Neural progenitor cell (in vitro differentiated cells): ENCODE results near the gene HPSE2. TPM values are rescaled to one million over a fixed set of nuclear protein-coding genes. Genes with fewer than 3 reads are reported as not detected.
A peak's percentile ranks its signal among the peaks of the same experiment; 100 is the strongest.

ENCODE experiments used
- DNase-seq: peaks from one replicate; pipeline ENCODE4 v3.0.0-alpha.2; 2016; ENCODE audit warnings: low spot score
- H2AFZ ChIP-seq: fragments of 200-600 bp; sonication (generic); replicated peaks from 2 replicates; pipeline ENCODE4 v1.6.1; 2016; ENCODE audit warnings: antibody characterized with exemption
- H3F3A ChIP-seq: fragments of 200-600 bp; sonication (generic); 2 replicates; pipeline ENCODE4 v1.6.1; 2016; ENCODE audit warnings: antibody characterized with exemption, low read depth
- H3K27ac ChIP-seq: fragments of 200-600 bp; sonication (generic); 2 replicates; pipeline ENCODE4 v1.5.1; 2016; ENCODE audit warnings: mild to moderate bottlenecking
- H3K27me3 ChIP-seq: fragments of 200-600 bp; sonication (generic); 2 replicates; pipeline ENCODE4 v1.6.1; 2016; ENCODE audit warnings: mild to moderate bottlenecking, moderate library complexity
- H3K36me3 ChIP-seq: fragments of 200-600 bp; sonication (generic); 2 replicates; pipeline ENCODE4 v1.5.1; 2016
- H3K4me1 ChIP-seq: fragments of 200-600 bp; sonication (generic); 2 replicates; pipeline ENCODE4 v1.6.1; 2016; ENCODE audit warnings: mixed run types
- H3K4me2 ChIP-seq: fragments of 200-600 bp; sonication (generic); 2 replicates; pipeline ENCODE4 v1.6.1; 2016
- H3K4me3 ChIP-seq: fragments of 200-600 bp; sonication (generic); 2 replicates; pipeline ENCODE4 v1.5.1; 2016
- H3K79me2 ChIP-seq: fragments of 200-600 bp; sonication (generic); 2 replicates; pipeline ENCODE4 v1.6.1; 2016; ENCODE audit warnings: low read depth
- H3K9ac ChIP-seq: fragments of 200-600 bp; sonication (generic); 2 replicates; pipeline ENCODE4 v1.6.1; 2016
- H3K9me3 ChIP-seq: fragments of 200-600 bp; sonication (generic); 2 replicates; pipeline ENCODE4 v1.5.1; 2016; ENCODE audit warnings: low read depth
- H4K20me1 ChIP-seq: fragments of 200-600 bp; sonication (generic); 2 replicates; pipeline ENCODE4 v1.6.1; 2016; ENCODE audit warnings: low read depth
- H3K27ac Mint-ChIP-seq: 3 replicates; pipeline ENCODE4 v1.8.0; 2021; ENCODE audit warnings: mixed read lengths
- H3K27me3 Mint-ChIP-seq: 2 replicates; pipeline ENCODE4 v1.8.0; 2022; ENCODE audit warnings: low read depth, mild to moderate bottlenecking, inconsistent platforms, moderate library complexity, mixed read lengths; ENCODE audit not compliant: insufficient read depth
- H3K36me3 Mint-ChIP-seq: 3 replicates; pipeline ENCODE4 v1.8.0; 2021; ENCODE audit warnings: mixed read lengths
- H3K4me1 Mint-ChIP-seq: 3 replicates; pipeline ENCODE4 v1.8.0; 2021; ENCODE audit warnings: mixed read lengths
- H3K4me3 Mint-ChIP-seq: 3 replicates; pipeline ENCODE4 v1.8.0; 2021; ENCODE audit warnings: mild to moderate bottlenecking, moderate library complexity, mixed read lengths
- H3K9me3 Mint-ChIP-seq: 3 replicates; pipeline ENCODE4 v1.8.0; 2020; ENCODE audit warnings: mixed read lengths
- EZH2 ChIP-seq: fragments of 200-600 bp; sonication (generic); IDR thresholded peaks from 2 replicates; pipeline ENCODE4 v1.6.1; 2017; ENCODE audit warnings: antibody characterized with exemption, mild to moderate bottlenecking, moderate library complexity
- EZH2phosphoT487 ChIP-seq: fragments of 200-600 bp; sonication (generic); IDR thresholded peaks from 2 replicates; pipeline ENCODE4 v1.6.1; 2017; ENCODE audit warnings: antibody characterized with exemption
- total RNA-seq: library from RNA; depleted of rRNA; stranded (reverse); fragments of >200 nt; gene quantifications from 2 replicates; pipeline ENCODE4 v1.2.3, GENCODE V29; 2015; ENCODE audit warnings: low replicate concordance
- TF ChIP-seq, protein P1 (sequence below): fragments of 200-600 bp; sonication (generic); IDR thresholded peaks from 2 replicates; pipeline ENCODE4 v1.5.1; 2017; ENCODE audit warnings: antibody characterized with exemption, mild to moderate bottlenecking

Gene HPSE2
- total RNA-seq: 3.4 and 4.3 TPM in 2 replicates

DNA sequence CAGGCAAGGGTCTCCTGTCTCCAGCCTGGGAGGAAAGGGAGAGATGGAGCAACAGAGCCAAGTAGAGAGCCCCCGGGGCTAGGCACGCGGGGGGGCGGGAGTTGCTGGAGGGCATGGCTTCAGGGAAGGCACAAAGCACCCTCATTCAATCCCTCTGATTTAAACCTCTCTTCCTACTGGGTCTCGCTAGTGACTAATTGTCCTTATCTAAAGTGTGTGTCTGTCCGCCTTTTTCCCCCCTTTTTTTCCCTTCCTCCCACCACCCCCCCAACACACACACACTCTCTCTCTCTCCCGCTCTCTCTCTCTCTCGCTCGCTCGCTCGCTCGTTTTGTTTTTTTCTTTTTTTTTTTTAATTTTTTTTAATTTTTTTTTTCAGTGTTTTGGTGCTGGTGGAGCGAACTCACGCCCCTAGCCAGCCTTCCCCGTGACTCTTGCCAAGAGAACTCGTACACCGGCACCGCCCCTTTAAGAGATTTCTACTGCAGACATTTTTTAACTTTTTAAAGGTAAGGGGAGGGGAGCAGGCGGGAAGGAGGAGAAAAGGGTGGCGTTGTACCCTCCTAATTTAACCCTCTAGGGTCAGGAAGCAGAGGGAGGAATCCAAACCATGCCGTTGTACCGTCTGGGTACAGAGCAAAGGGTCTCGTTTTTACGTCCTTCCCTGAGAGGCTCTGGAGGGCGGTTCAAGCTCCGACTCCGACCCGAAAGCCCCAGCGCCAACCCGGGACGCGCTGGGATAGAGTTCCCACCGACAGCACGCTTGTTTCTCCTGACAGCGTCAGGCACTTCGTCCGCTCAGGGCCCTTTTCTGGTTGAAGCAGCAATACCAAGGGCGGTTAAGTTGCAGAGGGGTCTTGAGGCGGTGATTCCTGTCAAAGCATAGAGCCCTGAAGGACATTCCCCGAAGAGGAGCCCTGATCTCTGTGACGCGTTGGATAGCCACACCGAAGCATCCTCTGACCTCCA is at the start of gene HPSE2:
Gene HPSE2, minus strand, starts transcription at position 195 of the 969 bp plus-strand sequence.
- no peak within 1 kb of the TSS for H3K27ac Mint-ChIP-seq
- peaks cover 17% of the 10 kb centered on the region for H3K4me1 Mint-ChIP-seq
- peak within 1 kb of the TSS; percentile 91 for H2AFZ ChIP-seq

DNA sequence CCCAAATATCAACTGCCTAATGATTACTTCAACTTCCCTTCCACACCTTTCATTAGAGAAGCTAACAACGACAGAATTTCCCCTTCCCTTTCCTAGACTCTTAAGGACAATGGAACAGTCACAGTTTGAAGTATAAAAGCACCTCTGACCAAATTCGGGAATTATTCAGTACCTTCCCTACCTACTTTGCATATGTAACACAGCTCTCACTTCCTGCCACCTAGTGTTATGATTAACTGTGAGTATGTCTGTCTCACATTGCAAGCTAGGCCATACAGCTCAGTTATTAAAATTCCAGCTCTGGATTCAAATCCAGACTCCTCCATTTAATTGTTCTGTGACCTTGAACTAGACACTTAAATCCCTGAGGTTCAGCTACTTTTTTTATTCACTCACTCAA is 44.8 kb upstream of the HPSE2 start:
- Histone ChIP-seq H3K9me3 (peaks cover 10% of the 10 kb centered on the region), H3K79me2 (no peaks in the 10 kb centered on the region), H2AFZ (no peak overlapping the region), H3K27me3 (no peaks in the 10 kb centered on the region), H3K9ac (no peak overlapping the region), H3K4me2 (no peak overlapping the region), H3K27ac (no peak overlapping the region), H3K36me3 (no peaks in the 10 kb centered on the region), H3F3A (no peaks in the 10 kb centered on the region), H3K4me1 (no peaks in the 10 kb centered on the region), H4K20me1 (no peaks in the 10 kb centered on the region), H3K4me3 (no peak overlapping the region)
- TF ChIP-seq EZH2phosphoT487 (no peak), EZH2 (no peak)
- TF ChIP-seq, protein P1, sequence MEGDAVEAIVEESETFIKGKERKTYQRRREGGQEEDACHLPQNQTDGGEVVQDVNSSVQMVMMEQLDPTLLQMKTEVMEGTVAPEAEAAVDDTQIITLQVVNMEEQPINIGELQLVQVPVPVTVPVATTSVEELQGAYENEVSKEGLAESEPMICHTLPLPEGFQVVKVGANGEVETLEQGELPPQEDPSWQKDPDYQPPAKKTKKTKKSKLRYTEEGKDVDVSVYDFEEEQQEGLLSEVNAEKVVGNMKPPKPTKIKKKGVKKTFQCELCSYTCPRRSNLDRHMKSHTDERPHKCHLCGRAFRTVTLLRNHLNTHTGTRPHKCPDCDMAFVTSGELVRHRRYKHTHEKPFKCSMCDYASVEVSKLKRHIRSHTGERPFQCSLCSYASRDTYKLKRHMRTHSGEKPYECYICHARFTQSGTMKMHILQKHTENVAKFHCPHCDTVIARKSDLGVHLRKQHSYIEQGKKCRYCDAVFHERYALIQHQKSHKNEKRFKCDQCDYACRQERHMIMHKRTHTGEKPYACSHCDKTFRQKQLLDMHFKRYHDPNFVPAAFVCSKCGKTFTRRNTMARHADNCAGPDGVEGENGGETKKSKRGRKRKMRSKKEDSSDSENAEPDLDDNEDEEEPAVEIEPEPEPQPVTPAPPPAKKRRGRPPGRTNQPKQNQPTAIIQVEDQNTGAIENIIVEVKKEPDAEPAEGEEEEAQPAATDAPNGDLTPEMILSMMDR: no peak
- Mint-ChIP-seq H3K4me3 (no peak overlapping the region), H3K27me3 (no peaks in the 10 kb centered on the region), H3K27ac (no peak overlapping the region), H3K9me3 (peaks cover 6% of the 10 kb centered on the region), H3K4me1 (no peaks in the 10 kb centered on the region), H3K36me3 (no peaks in the 10 kb centered on the region)
- no peak for DNase-seq

More for the DNA sequence above, at the start of gene HPSE2:
- H3K4me2 ChIP-seq: peak within 1 kb of the TSS; percentile 96
- no peaks in the 10 kb centered on the region for H3K9me3 ChIP-seq
- peak; percentile 68 for DNase-seq
- peaks cover 49% of the 10 kb centered on the region for H3K4me1 ChIP-seq
- H3K27ac ChIP-seq: no peak within 1 kb of the TSS
- TF ChIP-seq EZH2phosphoT487: peak; percentile 38
- peak; percentile 59 for TF ChIP-seq EZH2
- TF ChIP-seq, protein P1: no peak
- H3K4me3 ChIP-seq: peak within 1 kb of the TSS; percentile 59
- H3K9ac ChIP-seq: no peak within 1 kb of the TSS
- peaks cover 57% of the 10 kb centered on the region for H3F3A ChIP-seq
- H3K36me3 ChIP-seq: no peaks in the 10 kb centered on the region
- H3K36me3 Mint-ChIP-seq: no peaks in the 10 kb centered on the region
- H3K27me3 Mint-ChIP-seq: peaks cover 66% of the 10 kb centered on the region
- peak within 1 kb of the TSS; percentile 73 for H3K4me3 Mint-ChIP-seq
- H4K20me1 ChIP-seq: no peaks in the 10 kb centered on the region
- H3K79me2 ChIP-seq: no peaks in the 10 kb centered on the region
- no peaks in the 10 kb centered on the region for H3K9me3 Mint-ChIP-seq
- peaks cover 98% of the 10 kb centered on the region for H3K27me3 ChIP-seq

DNA sequence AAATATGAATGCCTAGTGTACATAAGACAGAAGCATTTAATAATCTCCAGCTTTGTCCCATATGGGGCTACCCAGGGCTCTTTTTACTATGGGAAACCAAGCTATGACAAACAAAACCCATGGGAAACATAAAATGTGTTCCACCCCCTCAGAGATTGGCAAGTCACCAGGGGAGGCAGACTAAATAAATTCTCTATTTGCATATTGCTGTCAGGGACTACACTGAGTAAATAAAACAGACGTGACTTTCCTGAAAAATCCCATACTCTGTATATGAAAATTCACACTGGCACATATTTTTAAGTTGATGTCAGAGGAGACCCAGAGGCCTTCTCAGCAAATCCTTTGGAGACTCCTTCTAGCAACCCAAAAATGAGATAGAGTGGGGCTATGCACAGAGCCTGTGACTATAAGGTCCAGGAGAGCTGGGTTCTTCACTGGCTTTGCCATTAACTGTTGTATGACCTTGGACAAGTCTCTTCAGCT is 44.0 kb upstream of the HPSE2 start:
- no peak overlapping the region for H3K9ac ChIP-seq
- no peaks in the 10 kb centered on the region for H3K79me2 ChIP-seq
- Mint-ChIP-seq H3K36me3 (no peaks in the 10 kb centered on the region), H3K27me3 (no peaks in the 10 kb centered on the region), H3K27ac (no peak overlapping the region), H3K4me1 (no peaks in the 10 kb centered on the region), H3K4me3 (no peak overlapping the region), H3K9me3 (peaks cover 6% of the 10 kb centered on the region)
- H3K4me1 ChIP-seq: no peaks in the 10 kb centered on the region
- no peaks in the 10 kb centered on the region for H4K20me1 ChIP-seq
- no peak for TF ChIP-seq EZH2phosphoT487
- TF ChIP-seq, protein P1: no peak
- no peak for TF ChIP-seq EZH2
- H3K4me3 ChIP-seq: no peak overlapping the region
- H2AFZ ChIP-seq: no peak overlapping the region
- peaks cover 10% of the 10 kb centered on the region for H3K9me3 ChIP-seq
- DNase-seq: no peak
- no peak overlapping the region for H3K27ac ChIP-seq
- no peaks in the 10 kb centered on the region for H3K36me3 ChIP-seq
- no peak overlapping the region for H3K4me2 ChIP-seq
- no peaks in the 10 kb centered on the region for H3K27me3 ChIP-seq
- no peaks in the 10 kb centered on the region for H3F3A ChIP-seq
